ENCODE results near the gene PWWP2B. TPM values are rescaled to one million over a fixed set of nuclear protein-coding genes. Genes with fewer than 3 reads are reported as not detected.
A peak's percentile ranks its signal among the peaks of the same experiment; 100 is the strongest.

Gene PWWP2B
- polyA plus RNA-seq, 1 experiment: 2.7 TPM

DNA sequence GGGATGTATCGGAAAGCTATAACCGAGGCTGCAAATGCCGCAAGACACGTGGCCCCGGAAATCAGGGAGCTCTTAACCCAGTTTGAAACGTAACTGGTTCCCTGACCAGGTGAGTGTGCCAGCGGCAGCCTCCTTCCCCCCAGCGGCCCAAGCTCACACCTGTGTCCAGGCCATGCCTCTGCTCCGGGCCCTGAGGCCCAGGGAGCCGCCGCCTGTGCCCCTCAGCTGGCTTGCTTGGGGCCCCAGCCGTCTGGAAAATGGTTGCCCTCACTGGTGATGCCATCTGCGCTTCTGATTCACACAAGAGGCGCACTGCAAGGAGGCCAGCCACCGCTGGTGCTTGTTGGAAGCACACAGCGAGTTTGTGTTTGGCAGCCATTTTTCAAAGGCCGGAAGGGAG, 9.2 kb downstream of the PWWP2B start:
- Histone ChIP-seq H3K27me3 (ENCODE audit: control insufficient read depth, insufficient read depth, low read length) (no peaks in the 10 kb centered on the region), H3K4me3 (ENCODE audit: low read depth, low read length) (no peak overlapping the region), H3K36me3 (ENCODE audit: control insufficient read depth, insufficient read depth, low read length) (peaks cover 6% of the 10 kb centered on the region)
- POLR2A ChIA-PET: no interaction called here
- DNase-seq (ENCODE audit: low read depth): no peak
- TF ChIP-seq, protein P1, sequence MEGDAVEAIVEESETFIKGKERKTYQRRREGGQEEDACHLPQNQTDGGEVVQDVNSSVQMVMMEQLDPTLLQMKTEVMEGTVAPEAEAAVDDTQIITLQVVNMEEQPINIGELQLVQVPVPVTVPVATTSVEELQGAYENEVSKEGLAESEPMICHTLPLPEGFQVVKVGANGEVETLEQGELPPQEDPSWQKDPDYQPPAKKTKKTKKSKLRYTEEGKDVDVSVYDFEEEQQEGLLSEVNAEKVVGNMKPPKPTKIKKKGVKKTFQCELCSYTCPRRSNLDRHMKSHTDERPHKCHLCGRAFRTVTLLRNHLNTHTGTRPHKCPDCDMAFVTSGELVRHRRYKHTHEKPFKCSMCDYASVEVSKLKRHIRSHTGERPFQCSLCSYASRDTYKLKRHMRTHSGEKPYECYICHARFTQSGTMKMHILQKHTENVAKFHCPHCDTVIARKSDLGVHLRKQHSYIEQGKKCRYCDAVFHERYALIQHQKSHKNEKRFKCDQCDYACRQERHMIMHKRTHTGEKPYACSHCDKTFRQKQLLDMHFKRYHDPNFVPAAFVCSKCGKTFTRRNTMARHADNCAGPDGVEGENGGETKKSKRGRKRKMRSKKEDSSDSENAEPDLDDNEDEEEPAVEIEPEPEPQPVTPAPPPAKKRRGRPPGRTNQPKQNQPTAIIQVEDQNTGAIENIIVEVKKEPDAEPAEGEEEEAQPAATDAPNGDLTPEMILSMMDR (IDR thresholded peaks at IDR 0.05; ENCODE audit: insufficient read depth, low read depth, low read length): no peak
- CTCF ChIA-PET: interaction anchor here (0.8 kb wide), 1 partner anchor 15 kb away, joined by 3 read pairs; no protein-coding TSS in a partner anchor

DNA sequence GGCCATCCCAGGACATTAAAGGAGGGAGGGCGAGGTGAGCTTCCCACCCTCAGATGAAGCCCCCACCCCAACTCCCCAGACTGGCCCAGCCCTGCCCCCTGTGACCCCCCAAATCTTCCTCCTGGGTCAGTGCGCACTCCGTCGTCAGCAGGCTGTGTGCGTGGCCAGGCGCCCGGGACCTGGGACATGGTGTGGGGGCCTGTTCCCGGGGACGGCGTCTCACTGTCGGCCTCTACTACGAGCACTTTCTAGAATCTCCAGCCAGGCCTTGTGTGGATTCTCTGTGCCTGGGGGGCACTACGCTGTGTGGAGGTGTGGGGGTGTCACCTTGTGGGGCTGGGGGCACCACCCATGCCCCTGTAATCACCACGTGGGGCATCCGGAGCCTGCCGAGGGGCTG, 9.8 kb downstream of the PWWP2B start:
- Histone ChIP-seq H3K4me3 (ENCODE audit: low read depth, low read length) (no peak overlapping the region), H3K36me3 (ENCODE audit: control insufficient read depth, insufficient read depth, low read length) (peaks cover 6% of the 10 kb centered on the region), H3K27me3 (ENCODE audit: control insufficient read depth, insufficient read depth, low read length) (no peaks in the 10 kb centered on the region)
- POLR2A ChIA-PET: no interaction called here
- CTCF ChIA-PET: no interaction called here
- TF ChIP-seq, protein P1 (IDR thresholded peaks at IDR 0.05; ENCODE audit: insufficient read depth, low read depth, low read length): no peak
- no peak for DNase-seq (ENCODE audit: low read depth)

DNA sequence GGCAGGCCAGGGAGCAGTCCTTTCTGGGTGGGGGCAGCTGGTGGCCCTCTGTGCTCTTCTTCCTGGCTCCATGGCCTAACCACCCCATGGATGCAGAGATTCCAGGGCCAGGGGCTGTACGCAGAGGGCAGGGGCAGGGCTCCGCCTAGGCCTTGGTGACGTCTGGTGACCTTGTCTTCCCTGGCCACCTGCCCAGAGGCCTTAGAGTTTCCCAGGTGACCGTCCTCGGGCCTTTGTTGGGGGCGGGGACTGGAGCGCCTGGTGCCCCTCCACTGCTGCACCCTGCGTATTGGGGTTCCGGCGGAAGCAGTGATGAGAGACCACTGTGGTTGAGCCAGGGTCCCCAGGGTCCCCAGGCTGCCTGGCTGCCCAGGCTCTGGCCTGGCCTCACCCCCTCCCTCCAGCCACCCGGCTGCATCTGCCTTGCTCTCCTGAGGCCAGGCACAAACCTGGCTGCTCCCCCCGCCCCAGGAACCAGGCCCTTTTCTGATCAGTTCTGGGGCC, 10.3 kb downstream of the PWWP2B start:
- peaks cover 6% of the 10 kb centered on the region for H3K36me3 ChIP-seq (ENCODE audit: control insufficient read depth, insufficient read depth, low read length)
- DNase-seq (ENCODE audit: low read depth): no peak
- H3K4me3 ChIP-seq (ENCODE audit: low read depth, low read length): no peak overlapping the region
- ChIA-PET POLR2A (no interaction called here), CTCF (no interaction called here)
- H3K27me3 ChIP-seq (ENCODE audit: control insufficient read depth, insufficient read depth, low read length): no peaks in the 10 kb centered on the region
- TF ChIP-seq, protein P1 (IDR thresholded peaks at IDR 0.05; ENCODE audit: insufficient read depth, low read depth, low read length): no peak

DNA sequence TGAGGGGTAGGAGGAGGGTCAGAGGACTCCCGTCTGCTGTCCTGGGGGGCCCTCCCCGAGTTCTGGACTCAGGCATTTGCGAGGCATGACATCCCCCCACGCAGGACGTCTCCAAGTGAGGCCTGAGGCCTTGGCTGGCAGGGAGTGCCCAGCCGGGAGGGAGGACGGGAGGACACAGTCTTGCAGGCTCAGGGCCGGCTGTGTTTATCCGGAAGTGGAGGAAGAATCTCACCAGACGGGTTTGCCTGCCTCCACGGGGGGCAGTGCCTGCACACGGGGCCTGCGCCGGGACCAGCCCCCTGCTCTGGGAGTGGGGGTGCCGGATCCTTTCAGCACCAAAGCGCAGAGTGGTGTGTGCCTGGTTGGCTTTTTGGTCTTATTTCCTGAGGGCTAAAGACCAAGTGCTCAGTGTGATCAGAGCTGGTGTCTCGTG, 10.9 kb downstream of the PWWP2B start:
- Histone ChIP-seq H3K36me3 (ENCODE audit: control insufficient read depth, insufficient read depth, low read length) (peaks cover 6% of the 10 kb centered on the region), H3K27me3 (ENCODE audit: control insufficient read depth, insufficient read depth, low read length) (no peaks in the 10 kb centered on the region), H3K4me3 (ENCODE audit: low read depth, low read length) (no peak overlapping the region)
- ChIA-PET CTCF (interaction anchor here (0.7 kb wide), 1 partner anchor 51 kb away, joined by 3 read pairs; no protein-coding TSS in a partner anchor), POLR2A (no interaction called here)
- TF ChIP-seq, protein P1 (IDR thresholded peaks at IDR 0.05; ENCODE audit: insufficient read depth, low read depth, low read length): 0 out of 2 replicates have a peak, but pooled peaks have one; percentile 18
- no peak for DNase-seq (ENCODE audit: low read depth)

DNA sequence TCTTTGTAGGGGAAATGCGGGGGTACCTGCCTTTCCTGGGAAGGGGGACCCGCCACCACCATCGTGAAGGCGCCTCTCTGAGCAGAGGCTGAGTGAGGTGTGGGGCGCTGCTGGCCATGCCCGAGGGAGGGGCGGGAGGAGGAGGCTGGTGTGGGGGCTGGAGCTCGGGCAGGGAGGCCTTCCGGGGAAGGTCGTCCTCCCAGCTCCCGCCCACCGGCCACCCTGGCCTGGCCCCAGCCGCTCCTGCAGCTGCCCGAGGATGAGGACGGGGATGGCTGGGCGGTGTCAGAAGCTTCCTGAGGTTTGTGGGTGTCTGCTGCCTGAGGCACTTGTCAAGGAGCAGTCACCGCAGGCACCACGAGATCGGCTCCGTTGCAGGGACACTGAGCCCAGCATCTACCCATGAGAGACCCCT, 11.4 kb downstream of the PWWP2B start:
- CTCF ChIA-PET: interaction anchor here (0.7 kb wide), 1 partner anchor 51 kb away, joined by 3 read pairs; no protein-coding TSS in a partner anchor
- H3K4me3 ChIP-seq (ENCODE audit: low read depth, low read length): no peak overlapping the region
- POLR2A ChIA-PET: no interaction called here
- TF ChIP-seq, protein P1 (IDR thresholded peaks at IDR 0.05; ENCODE audit: insufficient read depth, low read depth, low read length): no peak
- peaks cover 6% of the 10 kb centered on the region for H3K36me3 ChIP-seq (ENCODE audit: control insufficient read depth, insufficient read depth, low read length)
- no peaks in the 10 kb centered on the region for H3K27me3 ChIP-seq (ENCODE audit: control insufficient read depth, insufficient read depth, low read length)
- no peak for DNase-seq (ENCODE audit: low read depth)
